Hepatocyte (in vitro differentiated cells): Measurements from ENCODE around the gene SCYGR3. TPM values are rescaled to one million over a fixed set of nuclear protein-coding genes. Genes with fewer than 3 reads are reported as not detected.

Source experiments
- DNase-seq: peaks from one replicate; pipeline ENCODE4 v3.0.0-alpha.2; 2016; ENCODE audit warnings: low spot score
- H2AFZ ChIP-seq: fragments of 200-600 bp; sonication (generic); 2 replicates; pipeline ENCODE4 v1.6.0; 2016; ENCODE audit warnings: antibody characterized with exemption, mild to moderate bottlenecking
- H3K27ac ChIP-seq: fragments of 200-600 bp; sonication (generic); 2 replicates; pipeline ENCODE4 v1.5.1; 2016; ENCODE audit warnings: mild to moderate bottlenecking
- H3K27me3 ChIP-seq: fragments of 200-600 bp; sonication (generic); 2 replicates; pipeline ENCODE4 v1.6.1; 2016
- H3K36me3 ChIP-seq: fragments of 200-600 bp; sonication (generic); replicated peaks from 2 replicates; pipeline ENCODE4 v1.5.1; 2016; ENCODE audit warnings: low read depth; ENCODE audit not compliant: insufficient read depth
- H3K4me1 ChIP-seq: fragments of 200-600 bp; sonication (generic); 2 replicates; pipeline ENCODE4 v1.5.1; 2016; ENCODE audit warnings: mild to moderate bottlenecking, moderate library complexity; ENCODE audit not compliant: insufficient read depth
- H3K4me2 ChIP-seq: fragments of 200-600 bp; sonication (generic); 2 replicates; pipeline ENCODE4 v1.6.0; 2016
- H3K4me3 ChIP-seq: fragments of 200-600 bp; sonication (generic); 2 replicates; pipeline ENCODE4 v1.5.1; 2016; ENCODE audit warnings: mild to moderate bottlenecking
- H3K79me2 ChIP-seq: fragments of 200-600 bp; sonication (generic); 2 replicates; pipeline ENCODE4 v1.6.0; 2017; ENCODE audit warnings: mild to moderate bottlenecking
- H3K9me2 ChIP-seq: fragments of 200-600 bp; sonication (generic); replicated peaks from 2 replicates; pipeline ENCODE4 v1.6.0; 2017; ENCODE audit warnings: mild to moderate bottlenecking; ENCODE audit not compliant: insufficient read depth
- H3K9me3 ChIP-seq: fragments of 200-600 bp; sonication (generic); 2 replicates; pipeline ENCODE4 v1.5.1; 2016; ENCODE audit warnings: low read depth, mild to moderate bottlenecking
- H4K20me1 ChIP-seq: fragments of 200-600 bp; sonication (generic); 2 replicates; pipeline ENCODE4 v1.6.0; 2016; ENCODE audit warnings: mild to moderate bottlenecking; ENCODE audit not compliant: insufficient read depth, poor library complexity, severe bottlenecking
- CTCF ChIP-seq: fragments of 200-600 bp; sonication (generic); IDR thresholded peaks from 2 replicates; pipeline ENCODE4 v1.5.1; 2016; ENCODE audit warnings: antibody characterized with exemption, mild to moderate bottlenecking; ENCODE audit not compliant: poor library complexity
- EZH2 ChIP-seq: fragments of 200-600 bp; sonication (generic); IDR thresholded peaks from 2 replicates; pipeline ENCODE4 v1.6.1; 2016; ENCODE audit warnings: antibody characterized with exemption, mild to moderate bottlenecking, borderline replicate concordance
- EZH2phosphoT487 ChIP-seq: fragments of 200-600 bp; sonication (generic); IDR thresholded peaks from one replicate; pipeline ENCODE4 v1.6.1; 2018; ENCODE audit warnings: antibody characterized with exemption, mild to moderate bottlenecking, low read depth, moderate library complexity; ENCODE audit not compliant: unreplicated experiment, severe bottlenecking
- WGBS: methylation state at CpG from one replicate; pipeline ENCODE4 v1.1.6; 2016; ENCODE audit warnings: low lambda C conversion rate; ENCODE audit errors: missing lambda C conversion rate; 5-methylcytosine and 5-hydroxymethylcytosine counted together
- polyA plus RNA-seq: library from polyadenylated mRNA; unstranded; fragments of >200 nt; fragmentation: Nextera tagmentation; extraction: Ambion mirVana; gene quantifications from 2 replicates; pipeline ENCODE4 v1.2.1, GENCODE V29; 2016
- total RNA-seq: library from RNA; depleted of rRNA; stranded (reverse); fragments of >200 nt; gene quantifications from 2 replicates; pipeline ENCODE4 v1.2.3, GENCODE V29; 2014

Gene SCYGR3
- total and polyA plus RNA-seq, 2 experiments from 2014 or later, result not detected

GRCh38 chr2:227612546-227613271, 1.9 kb downstream of the SCYGR3 start:
- Histone ChIP-seq H3K27ac (no peak overlapping the region), H2AFZ (no peak overlapping the region), H3K4me2 (no peak overlapping the region), H3K4me1 (no peaks in the 10 kb centered on the region), H3K36me3 (no peaks in the 10 kb centered on the region), H3K27me3 (no peaks in the 10 kb centered on the region), H3K4me3 (no peak overlapping the region), H4K20me1 (no peaks in the 10 kb centered on the region), H3K9me3 (no peaks in the 10 kb centered on the region), H3K79me2 (no peaks in the 10 kb centered on the region), H3K9me2 (no peaks in the 10 kb centered on the region)
- TF ChIP-seq EZH2 (no peak), EZH2phosphoT487 (no peak), CTCF (no peak)
- no peak for DNase-seq
- 92% methylated on average over 11 of the region's 11 CpGs for WGBS

- Histone ChIP-seq H3K4me2 (no peak overlapping the region), H3K9me3 (no peaks in the 10 kb centered on the region), H3K79me2 (no peaks in the 10 kb centered on the region), H3K36me3 (no peaks in the 10 kb centered on the region), H3K4me1 (no peaks in the 10 kb centered on the region), H3K27me3 (no peaks in the 10 kb centered on the region), H3K27ac (no peak overlapping the region), H3K4me3 (no peak overlapping the region), H2AFZ (no peak overlapping the region), H4K20me1 (no peaks in the 10 kb centered on the region), H3K9me2 (no peaks in the 10 kb centered on the region)
- 96% methylated on average over 2 of the region's 2 CpGs for WGBS
- TF ChIP-seq CTCF (no peak), EZH2 (no peak), EZH2phosphoT487 (no peak)
- DNase-seq, result no peak
These were observed 4.5 kb downstream of the SCYGR3 start for GRCh38 chr2:227610123-227610522.

- Histone ChIP-seq H3K4me3 (no peak overlapping the region), H3K9me2 (no peaks in the 10 kb centered on the region), H4K20me1 (no peaks in the 10 kb centered on the region), H3K36me3 (no peaks in the 10 kb centered on the region), H2AFZ (no peak overlapping the region), H3K79me2 (no peaks in the 10 kb centered on the region), H3K4me1 (no peaks in the 10 kb centered on the region), H3K9me3 (no peaks in the 10 kb centered on the region), H3K27me3 (no peaks in the 10 kb centered on the region), H3K4me2 (no peak overlapping the region), H3K27ac (no peak overlapping the region)
- 90% methylated on average over 16 of the region's 16 CpGs for WGBS
- TF ChIP-seq EZH2 (no peak), EZH2phosphoT487 (no peak), CTCF (no peak)
- DNase-seq, result no peak
These were observed 5.9 kb downstream of the SCYGR3 start for GRCh38 chr2:227608561-227609338.
